K562 (cell line): ENCODE measurements around the gene LRCH1. TPM values are rescaled to one million over a fixed set of nuclear protein-coding genes. Genes with fewer than 3 reads are reported as not detected.

ENCODE experiments used
- ATAC-seq: fragments of 200-7000 bp; cut with Tn5 transposase; 3 replicates; pipeline ENCODE4 v1.9.1; 2020; ENCODE audit warnings: moderate library complexity
- BruUV-seq: library from RNA; stranded (reverse); fragments of 400-500 nt; replicated peaks from 2 replicates; lab custom pipeline; 2021; lab: Mats Ljungman, UMichigan
- CTCF ChIA-PET: fragments of 300-600 bp; formaldehyde crosslinking; extraction: SDS; loops from one replicate; lab custom pipeline; 2021; ENCODE audit warnings: low intra/inter-chr PET ratio; lab: Yijun Ruan, JAX
- POLR2A ChIA-PET: fragments of 300-600, 350-650 bp; sonication (Branson Sonifier 250); formaldehyde crosslinking; extraction: SDS; loops from one replicate; lab custom pipeline; 2021; ENCODE audit warnings: antibody characterized with exemption, inconsistent platforms; lab: Yijun Ruan, JAX
- DNase-seq, 4 experiments: peaks; one replicate each; pipeline versions ENCODE4 v3.0.0 to v3.0.0-alpha.2; 2011 to 2018; ENCODE audit warnings: low spot score in 3 of 4, mixed read lengths in 3 of 4; ENCODE audit errors: extremely low read depth in 1 of 4
- FAIRE-seq: peaks from 2 replicates; lab custom pipeline; 2011; peaks lifted over from hg19 to GRCh38; lab: Jason Lieb, UNC
- H2AFZ ChIP-seq: 2 replicates; pipeline ENCODE4 v1.6.0; 2011; ENCODE audit warnings: low read depth, low read length, control low read depth, inconsistent platforms
- H3K27ac ChIP-seq: fragments of 200-600 bp; 3 replicates; pipeline ENCODE4 v1.8.0; 2011; ENCODE audit warnings: low read depth, mild to moderate bottlenecking, control low read depth, inconsistent platforms, low read length, moderate library complexity, mixed read lengths; ENCODE audit errors: extremely low read depth
- H3K27me3 ChIP-seq, 2 experiments: fragments of 300-600 bp in 1 of 2; 2 replicates in 1 of 2; 3 replicates in 1 of 2; pipeline versions ENCODE4 v1.6.0 to v1.8.0; 2011; ENCODE audit warnings: inconsistent platforms in 2 of 2, low read length in 2 of 2, mild to moderate bottlenecking in 1 of 2, mixed read lengths in 1 of 2, moderate library complexity in 1 of 2; ENCODE audit not compliant: control insufficient read depth in 2 of 2, insufficient read depth in 2 of 2
- H3K36me3 ChIP-seq: fragments of 300-600 bp; 3 replicates; pipeline ENCODE4 v1.8.0; 2011; ENCODE audit warnings: mild to moderate bottlenecking, low read length, inconsistent platforms; ENCODE audit not compliant: control insufficient read depth, insufficient read depth
- H3K4me1 ChIP-seq, 2 experiments: fragments of 200-600 bp in 1 of 2; replicated peaks in 1 of 2; 2 replicates in 1 of 2; 3 replicates in 1 of 2; pipeline versions ENCODE4 v1.5.1 to v1.8.0; 2011; ENCODE audit warnings: inconsistent platforms in 2 of 2, low read length in 2 of 2, mild to moderate bottlenecking in 1 of 2, mixed read lengths in 1 of 2, moderate library complexity in 1 of 2; ENCODE audit not compliant: control insufficient read depth in 2 of 2, insufficient read depth in 2 of 2
- H3K4me2 ChIP-seq: 2 replicates; pipeline ENCODE4 v1.6.1; 2011; ENCODE audit warnings: low read length, control low read depth, inconsistent platforms, mixed read lengths; ENCODE audit not compliant: insufficient read depth
- H3K4me3 ChIP-seq: fragments of 200-600 bp; sonication (generic), shearing (Covaris generic); 2 replicates; pipeline ENCODE4 v1.5.1; 2016; ENCODE audit warnings: control low read depth, inconsistent platforms
- H3K79me2 ChIP-seq: fragments of 200-600 bp; 3 replicates; pipeline ENCODE4 v1.8.0; 2011; ENCODE audit warnings: low read length, inconsistent platforms; ENCODE audit not compliant: control insufficient read depth, insufficient read depth
- H3K9ac ChIP-seq, 2 experiments: 2 replicates each; pipeline versions ENCODE4 v1.6.0 to v1.6.1; 2011; ENCODE audit warnings: low read depth in 2 of 2, low read length in 2 of 2, control low read depth in 1 of 2, inconsistent platforms in 1 of 2, mild to moderate bottlenecking in 1 of 2, mixed read lengths in 1 of 2; ENCODE audit not compliant: insufficient read depth in 1 of 2
- H3K9me1 ChIP-seq: one replicate; pipeline ENCODE4 v1.6.0; 2011; ENCODE audit warnings: inconsistent platforms, mild to moderate bottlenecking, low read length, moderate library complexity; ENCODE audit not compliant: control insufficient read depth, insufficient read depth
- H3K9me3 ChIP-seq: replicated peaks from 2 replicates; pipeline ENCODE4 v1.5.1; 2011; ENCODE audit warnings: low read depth, low read length, inconsistent platforms; ENCODE audit not compliant: control insufficient read depth, insufficient read depth
- H4K20me1 ChIP-seq: replicated peaks from 2 replicates; pipeline ENCODE4 v1.6.1; 2011; ENCODE audit warnings: low read length, inconsistent platforms, mixed read lengths; ENCODE audit not compliant: control insufficient read depth, insufficient read depth
- CUX1 ChIP-seq: fragments of 200-800 bp; sonication (Bioruptor generic); IDR thresholded peaks from 2 replicates; pipeline ENCODE4 v1.6.1; 2016; ENCODE audit warnings: missing genetic modification characterization, missing compliant biosample characterization
- KLF1 ChIP-seq: fragments of 450-650 bp; IDR thresholded peaks from 2 replicates; pipeline ENCODE4 v1.6.1; 2016; ENCODE audit warnings: missing genetic modification characterization, missing compliant biosample characterization
- NFIC ChIP-seq: fragments of 450-650 bp; IDR thresholded peaks from 2 replicates; pipeline ENCODE4 v1.6.1; 2017; ENCODE audit warnings: mild to moderate bottlenecking, inconsistent platforms
- PTBP1 ChIP-seq: fragments of 200-400 bp; formaldehyde crosslinking; IDR thresholded peaks from 2 replicates; pipeline ENCODE4 v1.6.1; 2017; ENCODE audit warnings: low read depth, low read length
- RBM22 ChIP-seq: fragments of 200-400 bp; formaldehyde crosslinking; IDR thresholded peaks from 2 replicates; pipeline ENCODE4 v1.6.1; 2018; ENCODE audit warnings: low read length, low read depth; ENCODE audit not compliant: poor library complexity, severe bottlenecking
- RCOR1 ChIP-seq, 2 experiments: IDR thresholded peaks; 2 replicates each; pipeline ENCODE4 v1.6.1; 2012; ENCODE audit warnings: low read depth in 2 of 2, low read length in 2 of 2, borderline replicate concordance in 1 of 2, improper control_type of control experiment in 1 of 2
- SIX5 ChIP-seq, 2 experiments: IDR thresholded peaks; 2 replicates each; pipeline ENCODE4 v1.6.1; 2011; ENCODE audit warnings: low read length in 2 of 2, borderline replicate concordance in 1 of 2, low read depth in 1 of 2, mild to moderate bottlenecking in 1 of 2, moderate library complexity in 1 of 2; ENCODE audit not compliant: insufficient read depth in 1 of 2
- ZNF707 ChIP-seq: fragments of 250-450 bp; sonication (Bioruptor Pico); conservative IDR thresholded peaks from 2 replicates; pipeline ENCODE4 v1.8.0; 2022; ENCODE audit warnings: inconsistent platforms, mild to moderate bottlenecking, moderate library complexity
- WGBS: fragments of 100-300 bp; shearing (Covaris generic); methylation state at CpG from one replicate; pipeline ENCODE4 v1.1.6; 2016; ENCODE audit warnings: low coverage, mixed read lengths; ENCODE audit not compliant: insufficient coverage; ENCODE audit errors: missing lambda C conversion rate; 5-methylcytosine and 5-hydroxymethylcytosine counted together
- in situ Hi-C: fragments of 300-500 bp; cut with MboI; formaldehyde crosslinking; loops from 4 replicates; pipeline ENCODE4 v1.15.0; 2018; ENCODE audit warnings: inconsistent platforms, mixed read lengths
- intact Hi-C: fragments of 100-400 bp; cut with micrococcal nuclease; formaldehyde crosslinking; loops from 2 replicates; pipeline ENCODE4 v1.14.2; 2022
- polyA plus RNA-seq, 8 experiments: library from polyadenylated mRNA; depleted of rRNA in 4 of 8; stranded (reverse) in 5 of 8; unstranded in 3 of 8; fragments of >200 nt; fragmentation: Nextera tagmentation in 2 of 8; fragmentation: Illumina TruSeq in 1 of 8; extraction: Ambion mirVana in 2 of 8; extraction: Trizol in 1 of 8; gene quantifications; 2 replicates each; pipeline versions ENCODE4 v1.2.1 to v1.2.3, GENCODE V29; 2011 to 2014; ENCODE audit warnings: inconsistent platforms in 1 of 8, missing spikeins in 1 of 8
- total RNA-seq, 7 experiments: library from RNA; depleted of rRNA in 6 of 7; stranded (reverse); fragments of >200 nt in 6 of 7; fragmentation: Illumina TruSeq in 2 of 7; extraction: Trizol in 2 of 7; gene quantifications; 2 replicates each; pipeline versions ENCODE4 v1.2.1 to v1.2.3, GENCODE V29; 2011 to 2021; ENCODE audit warnings: low replicate concordance in 1 of 7

LRCH1 gene
- total and polyA plus RNA-seq, 9 of the 15 experiments (the other 6 are each of a cell fraction or from before 2014, with no cell fraction given): 1.1 to 6.8 (median 3.7) TPM

- Histone ChIP-seq H3K27me3 (peaks cover 5 to 6% of the 10 kb centered on the region in 2 experiments; a peak in 2 of 5 replicates), H4K20me1 (no peaks in the 10 kb centered on the region), H3K4me3 (no peak overlapping the region), H3K4me2 (no peak overlapping the region), H3K36me3 (no peaks in the 10 kb centered on the region), H3K9me3 (no peaks in the 10 kb centered on the region), H3K27ac (no peak overlapping the region), H3K9me1 (no peaks in the 10 kb centered on the region), H3K9ac (no peak overlapping the region), H3K4me1 (no peaks in the 10 kb centered on the region), H2AFZ (no peak overlapping the region), H3K79me2 (no peaks in the 10 kb centered on the region)
- CTCF ChIA-PET: interaction anchor here (0.7 kb wide), 1 partner anchor 948 kb away, joined by 5 read pairs; no protein-coding TSS in a partner anchor
- BruUV-seq: no TSS peak
- no peak for FAIRE-seq
- POLR2A ChIA-PET: interaction anchor here (0.6 kb wide), 1 partner anchor 236 kb away, joined by 4 read pairs; no protein-coding TSS in a partner anchor
- 0% methylated on average over 2 of the region's 2 CpGs for WGBS
- in situ Hi-C loops (no loop called here), intact Hi-C loops (no loop called here)
- no peak for DNase-seq
- no peak for ATAC-seq
- TF ChIP-seq RBM22: no peak
- TF ChIP-seq PTBP1: no peak
- no peak for TF ChIP-seq SIX5 (IDR thresholded peaks at IDR 0.05; ENCODE audit: borderline replicate concordance in 1 of 2, insufficient read depth in 1 of 2, low read depth in 1 of 2, low read length in 2 of 2)
- TF ChIP-seq KLF1: no peak
- no peak for TF ChIP-seq CUX1 (CRISPR knock-in tag)
- no peak for TF ChIP-seq NFIC
- no peak for TF ChIP-seq ZNF707 (CRISPR knock-in tag)
- TF ChIP-seq RCOR1 (IDR thresholded peaks at IDR 0.05; ENCODE audit: borderline replicate concordance in 1 of 2, low read depth in 2 of 2, low read length in 2 of 2): no peak
Observed at GRCh38 chr13:46520166-46520565, 32.8 kb upstream of the LRCH1 start.
